ENCODE results near the gene GAL3ST3. TPM values are rescaled to one million over a fixed set of nuclear protein-coding genes. Genes with fewer than 3 reads are reported as not detected.

Gene GAL3ST3
- total RNA-seq, 4 donors from 2014 or later: 49.2 to 154 (median 118) TPM

DNA sequence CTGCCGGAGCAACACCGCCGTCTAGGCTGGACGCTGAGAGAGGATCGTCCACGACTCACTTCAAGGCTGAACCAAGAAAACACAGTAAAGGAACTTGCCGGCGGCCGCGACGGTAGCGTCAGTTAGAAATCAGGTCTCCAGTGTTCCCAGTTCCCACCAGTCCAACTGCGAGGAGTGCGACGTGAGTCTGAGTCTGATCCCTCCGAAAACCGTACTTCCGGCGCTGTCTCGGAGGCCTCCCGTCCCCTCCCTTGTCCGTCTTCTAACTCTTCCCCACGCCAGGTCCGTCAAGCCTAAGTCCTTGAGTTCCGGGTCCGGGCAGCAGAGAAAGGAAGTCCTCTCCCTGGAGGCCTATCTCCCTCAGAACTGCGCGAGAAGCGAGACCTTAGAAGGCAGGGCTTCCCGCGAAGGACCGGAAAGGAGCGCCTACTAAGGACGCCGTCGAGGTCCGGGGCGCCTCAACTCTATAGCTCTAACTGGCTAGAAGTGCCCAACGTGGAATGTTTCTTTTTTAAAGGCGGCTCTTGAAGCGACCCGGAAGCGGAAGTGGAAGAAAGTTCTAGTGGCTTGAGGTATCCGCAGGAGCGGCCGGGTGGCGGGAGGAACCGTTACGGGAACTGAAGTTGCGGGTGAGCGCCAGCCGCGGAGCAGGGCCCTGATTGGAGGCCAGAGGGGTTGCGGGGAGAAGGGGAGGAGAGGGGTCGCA, 46.9 kb downstream of the GAL3ST3 start, which contains the start of the genes BANF1 and EIF1AD:
Gene BANF1 (plus strand): TSS at position 562 of the 706 bp plus-strand sequence. CDS start 748 bp downstream, outside the sequence.
Gene EIF1AD (minus strand): TSS at position 216 of the 706 bp plus-strand sequence. CDS start 1,768 bp downstream, outside the sequence.
- DNase-seq: peak; percentile 91 to 92
- Histone ChIP-seq H3K4me1 (peaks cover 9 to 14% of the 10 kb centered on the region in 2 donors), H3K36me3 (peaks cover 40 to 43% of the 10 kb centered on the region in 2 donors), H3K27ac (peak within 1 kb of the TSS; percentile 89 to 91 (median 89)), H3K9me3 (no peaks in the 10 kb centered on the region), H3K27me3 (no peaks in the 10 kb centered on the region), H3K4me3 (replicated peaks in 1 of 3) (peak within 1 kb of the TSS; percentile 58 to 70 (median 61))
- intact Hi-C loops (cut with DNase I): no loop called here
- WGBS, 2 donors: 0% methylated on average over 48 to 49 of the region's 55 CpGs
- TF ChIP-seq, protein P1, sequence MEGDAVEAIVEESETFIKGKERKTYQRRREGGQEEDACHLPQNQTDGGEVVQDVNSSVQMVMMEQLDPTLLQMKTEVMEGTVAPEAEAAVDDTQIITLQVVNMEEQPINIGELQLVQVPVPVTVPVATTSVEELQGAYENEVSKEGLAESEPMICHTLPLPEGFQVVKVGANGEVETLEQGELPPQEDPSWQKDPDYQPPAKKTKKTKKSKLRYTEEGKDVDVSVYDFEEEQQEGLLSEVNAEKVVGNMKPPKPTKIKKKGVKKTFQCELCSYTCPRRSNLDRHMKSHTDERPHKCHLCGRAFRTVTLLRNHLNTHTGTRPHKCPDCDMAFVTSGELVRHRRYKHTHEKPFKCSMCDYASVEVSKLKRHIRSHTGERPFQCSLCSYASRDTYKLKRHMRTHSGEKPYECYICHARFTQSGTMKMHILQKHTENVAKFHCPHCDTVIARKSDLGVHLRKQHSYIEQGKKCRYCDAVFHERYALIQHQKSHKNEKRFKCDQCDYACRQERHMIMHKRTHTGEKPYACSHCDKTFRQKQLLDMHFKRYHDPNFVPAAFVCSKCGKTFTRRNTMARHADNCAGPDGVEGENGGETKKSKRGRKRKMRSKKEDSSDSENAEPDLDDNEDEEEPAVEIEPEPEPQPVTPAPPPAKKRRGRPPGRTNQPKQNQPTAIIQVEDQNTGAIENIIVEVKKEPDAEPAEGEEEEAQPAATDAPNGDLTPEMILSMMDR (IDR thresholded peaks at IDR 0.05): peak in 1 of 6 experiments; percentile 3
- TF ChIP-seq POLR2A (IDR thresholded peaks at IDR 0.05): peak in 1 of 2 donors; percentile 61

DNA sequence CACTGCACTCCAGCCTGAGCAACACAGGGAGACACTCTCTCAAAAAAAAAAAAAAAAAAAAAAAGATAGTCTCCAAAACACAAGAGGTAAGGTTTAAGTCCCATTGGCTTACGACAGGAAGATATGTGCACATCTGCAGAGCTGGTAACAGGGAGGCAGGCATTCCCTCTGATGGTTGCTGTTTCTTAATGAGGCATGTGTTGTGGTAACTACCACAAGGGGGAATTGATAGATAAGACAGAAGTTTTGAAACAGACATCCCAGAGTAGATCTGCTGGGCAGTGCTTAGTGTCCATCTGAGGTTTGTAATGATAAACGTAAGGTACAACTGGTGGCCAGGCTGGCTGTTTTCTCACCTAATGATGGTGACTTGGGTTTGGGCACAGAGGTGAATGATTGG, 51.7 kb downstream of the GAL3ST3 start:
- intact Hi-C loops (cut with DNase I): no loop called here
- no peaks in the 10 kb centered on the region for H3K27me3 ChIP-seq
- DNase-seq: no peak
- WGBS, 2 donors: 91% methylated on average over 2 of the region's 2 CpGs
- TF ChIP-seq, protein P1 (IDR thresholded peaks at IDR 0.05): no peak
- TF ChIP-seq POLR2A (IDR thresholded peaks at IDR 0.05): no peak
- no peaks in the 10 kb centered on the region for H3K9me3 ChIP-seq
- no peak overlapping the region for H3K27ac ChIP-seq
- peaks cover 4 to 8% of the 10 kb centered on the region in 2 donors for H3K4me1 ChIP-seq
- H3K36me3 ChIP-seq: peaks cover 32 to 37% of the 10 kb centered on the region in 2 donors
- no peak overlapping the region for H3K4me3 ChIP-seq (replicated peaks in 1 of 3)

DNA sequence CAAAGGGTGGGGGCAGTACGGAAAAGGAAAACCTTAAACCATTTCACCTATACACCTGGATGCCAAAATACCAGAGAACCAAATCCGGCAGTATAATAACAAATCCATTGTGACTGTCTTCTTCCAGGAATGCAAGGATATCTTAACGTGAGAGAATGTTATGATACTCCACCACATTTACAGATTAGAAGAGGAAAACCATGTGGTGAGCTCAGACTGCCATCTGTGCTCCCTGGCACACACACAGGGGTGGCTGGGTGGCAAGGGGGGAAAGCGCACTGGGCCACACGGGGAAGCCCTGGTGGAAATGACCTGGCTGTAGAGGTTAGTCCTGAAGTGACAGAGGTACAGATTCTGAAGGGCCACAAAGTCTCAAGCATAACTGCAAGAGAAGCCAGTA, 56.9 kb downstream of the GAL3ST3 start:
- intact Hi-C loops (cut with DNase I): no loop called here

More for the DNA sequence above, 56.9 kb downstream of the GAL3ST3 start:
- no peak for TF ChIP-seq POLR2A (IDR thresholded peaks at IDR 0.05)
- TF ChIP-seq, protein P1 (IDR thresholded peaks at IDR 0.05): no peak
- H3K36me3 ChIP-seq: peaks cover 1 to 3% of the 10 kb centered on the region in 2 donors
- DNase-seq: no peak
- H3K4me1 ChIP-seq: no peaks in the 10 kb centered on the region
- no peak overlapping the region for H3K4me3 ChIP-seq (replicated peaks in 1 of 3)
- no peak overlapping the region for H3K27ac ChIP-seq
- no peaks in the 10 kb centered on the region for H3K27me3 ChIP-seq
- 83 to 84% methylated on average over 5 of the region's 5 CpGs for whole genome bisulfite sequencing, 2 donors
- no peaks in the 10 kb centered on the region for H3K9me3 ChIP-seq

Other genes with a start within 250 kb of the GAL3ST3 start
- gene SNX32, start 215.2 kb downstream of the GAL3ST3 start, total RNA-seq: under 1 TPM in 1 of 4 donors, not detected in 3; 0.45 TPM
- gene CFL1, start 191.0 kb downstream of the GAL3ST3 start, total RNA-seq: 100 to 1,000 TPM; 330 to 581 (median 494) TPM
- 10 to 100 TPM; 31.8 to 61.9 (median 42.5) TPM for gene MUS81, start 188.7 kb downstream of the GAL3ST3 start, total RNA-seq
- gene EFEMP2, start 176.4 kb downstream of the GAL3ST3 start, total RNA-seq: 100 to 1,000 TPM in 2 of 4 donors, 10 to 100 TPM in 2; 70.7 to 125 (median 91.4) TPM
- 1 to 10 TPM in 3 of 4 donors, under 1 TPM in 1; 0.67 to 7.6 (median 2.7) TPM for gene CTSW, start 169.3 kb downstream of the GAL3ST3 start, total RNA-seq
- gene FIBP, start 160.7 kb downstream of the GAL3ST3 start, total RNA-seq: 100 to 1,000 TPM in 2 of 4 donors, 10 to 100 TPM in 2; 65.9 to 128 (median 109) TPM
- 10 to 100 TPM; 29.8 to 73.8 (median 42.9) TPM for gene CCDC85B, start 158.5 kb downstream of the GAL3ST3 start, total RNA-seq
- gene FOSL1, start 148.8 kb downstream of the GAL3ST3 start, total RNA-seq: 1 to 10 TPM in 3 of 4 donors, under 1 TPM in 1; 0.33 to 1.6 (median 1.5) TPM
- gene C11orf68, start 130.1 kb downstream of the GAL3ST3 start, total RNA-seq: 10 to 100 TPM; 17.7 to 27.1 (median 20.9) TPM
- gene DRAP1, start 129.7 kb downstream of the GAL3ST3 start, total RNA-seq: 100 to 1,000 TPM in 3 of 4 donors, 10 to 100 TPM in 1; 82.0 to 184 (median 132) TPM
- gene TSGA10IP, start 103.7 kb downstream of the GAL3ST3 start, total RNA-seq: under 1 TPM in 1 of 4 donors, not detected in 3; 0.33 TPM
- 10 to 100 TPM; 22.2 to 46.1 (median 24.2) TPM for gene SART1, start 87.4 kb downstream of the GAL3ST3 start, total RNA-seq
- gene EIF1AD, start 47.0 kb downstream of the GAL3ST3 start, total RNA-seq: 10 to 100 TPM; 25.3 to 39.4 (median 28.3) TPM
- 10 to 100 TPM; 66.9 to 86.7 (median 78.3) TPM for gene BANF1, start 46.7 kb downstream of the GAL3ST3 start, total RNA-seq
- gene CST6, start 37.2 kb downstream of the GAL3ST3 start, total RNA-seq: 10 to 100 TPM in 3 of 4 donors, 1 to 10 TPM in 1; 7.1 to 53.1 (median 30.6) TPM
- not detected for gene CATSPER1, start 22.7 kb downstream of the GAL3ST3 start, total RNA-seq
- 100 to 1,000 TPM; 149 to 231 (median 158) TPM for gene SF3B2, start 3.2 kb upstream of the GAL3ST3 start, total RNA-seq
- 10 to 100 TPM; 39.6 to 67.7 (median 59.7) TPM for gene PACS1, start 21.1 kb upstream of the GAL3ST3 start, total RNA-seq
- gene KLC2, start 208.5 kb upstream of the GAL3ST3 start, total RNA-seq: 10 to 100 TPM; 13.0 to 26.0 (median 15.9) TPM
- 100 to 1,000 TPM; 122 to 166 (median 130) TPM for gene RAB1B, start 219.5 kb upstream of the GAL3ST3 start, total RNA-seq
- gene CNIH2, start 229.0 kb upstream of the GAL3ST3 start, total RNA-seq: not detected
- gene YIF1A, start 240.0 kb upstream of the GAL3ST3 start, total RNA-seq: 100 to 1,000 TPM in 3 of 4 donors, 10 to 100 TPM in 1; 77.7 to 168 (median 118) TPM
- gene TMEM151A, start 242.7 kb upstream of the GAL3ST3 start, total RNA-seq: 1 to 10 TPM in 1 of 4 donors, under 1 TPM in 2, not detected in 1; 0.20 to 1.1 (median 0.22) TPM

Data from thyroid gland (tissue), 4 donors.